AG04449 (cell line): ENCODE measurements around the gene NPBWR2.

ENCODE experiments used
- CTCF ChIA-PET: fragments of 350-600 bp; formaldehyde crosslinking; extraction: SDS; loops from one replicate; lab custom pipeline; 2021; ENCODE audit warnings: antibody characterized with exemption; lab: Yijun Ruan, JAX
- POLR2A ChIA-PET: fragments of 400-600, 350-600 bp; formaldehyde crosslinking; extraction: SDS; loops from one replicate; lab custom pipeline; 2020; ENCODE audit warnings: antibody characterized with exemption, inconsistent platforms; lab: Yijun Ruan, JAX
- DNase-seq: peaks from one replicate; pipeline ENCODE4 v3.0.0-alpha.2; 2010; ENCODE audit warnings: low read depth, low spot score
- H3K4me3 ChIP-seq: 2 replicates; pipeline ENCODE4 v1.5.1; 2011; ENCODE audit warnings: low read depth, mild to moderate bottlenecking, control low read depth, low read length
- TF ChIP-seq, protein P1 (sequence below): IDR thresholded peaks from one replicate; pipeline ENCODE4 v1.5.1; 2011; ENCODE audit warnings: mild to moderate bottlenecking, moderate library complexity, low read length, control low read depth, inconsistent platforms; ENCODE audit not compliant: insufficient read depth; ENCODE audit errors: missing control alignments

NPBWR2 gene

DNA sequence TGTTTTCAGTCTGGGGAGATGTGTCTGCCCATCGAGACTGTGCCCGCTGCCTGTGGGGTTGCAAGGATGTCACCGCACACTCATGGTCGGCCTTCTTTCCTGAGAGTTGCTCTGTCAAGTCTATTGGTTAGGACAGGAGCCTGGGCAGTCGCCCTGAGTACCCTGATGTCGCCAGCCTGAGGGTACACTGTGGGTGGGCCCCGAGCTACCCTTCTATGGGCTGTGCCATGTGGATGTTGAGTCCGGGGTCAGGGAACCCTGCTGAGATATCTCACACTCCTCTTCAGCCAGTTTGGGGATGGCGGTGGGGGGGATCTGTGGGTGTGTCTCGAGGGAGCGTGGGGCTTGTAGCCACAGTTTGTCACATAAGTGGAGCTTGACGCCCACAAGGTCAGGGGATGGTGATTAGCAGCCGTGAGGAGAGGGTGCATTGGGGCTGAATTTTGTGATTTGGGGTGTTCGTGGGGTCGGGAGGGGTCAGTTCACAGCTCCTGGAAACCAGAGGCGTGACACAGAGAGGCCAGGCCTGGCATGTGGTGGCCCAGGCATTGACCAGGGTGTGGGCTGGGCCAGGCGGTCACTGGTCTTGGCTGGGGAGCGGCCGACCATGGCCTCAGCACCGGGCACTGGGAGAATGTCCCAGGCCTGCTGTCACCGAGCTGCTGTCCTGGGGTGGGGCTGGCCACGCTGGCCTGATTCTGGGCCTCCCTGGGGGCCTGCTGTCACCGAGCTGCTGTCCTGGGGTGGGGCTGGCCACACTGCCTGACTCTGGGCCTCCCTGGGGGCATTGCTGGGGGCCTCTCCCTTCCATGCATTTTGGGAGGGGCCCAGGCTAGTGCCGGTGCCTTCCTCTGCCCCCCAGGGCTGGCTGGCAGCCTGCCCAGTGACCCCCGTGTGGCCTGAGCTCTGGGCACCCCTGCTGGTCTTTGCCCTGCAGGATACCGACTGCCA, 1.6 kb upstream of the NPBWR2 start:
- ChIA-PET POLR2A (no interaction called here), CTCF (interaction anchor here (6.6 kb wide), 1 partner anchor 12 kb away, joined by 52 read pairs; no protein-coding TSS in a partner anchor)
- TF ChIP-seq, protein P1, sequence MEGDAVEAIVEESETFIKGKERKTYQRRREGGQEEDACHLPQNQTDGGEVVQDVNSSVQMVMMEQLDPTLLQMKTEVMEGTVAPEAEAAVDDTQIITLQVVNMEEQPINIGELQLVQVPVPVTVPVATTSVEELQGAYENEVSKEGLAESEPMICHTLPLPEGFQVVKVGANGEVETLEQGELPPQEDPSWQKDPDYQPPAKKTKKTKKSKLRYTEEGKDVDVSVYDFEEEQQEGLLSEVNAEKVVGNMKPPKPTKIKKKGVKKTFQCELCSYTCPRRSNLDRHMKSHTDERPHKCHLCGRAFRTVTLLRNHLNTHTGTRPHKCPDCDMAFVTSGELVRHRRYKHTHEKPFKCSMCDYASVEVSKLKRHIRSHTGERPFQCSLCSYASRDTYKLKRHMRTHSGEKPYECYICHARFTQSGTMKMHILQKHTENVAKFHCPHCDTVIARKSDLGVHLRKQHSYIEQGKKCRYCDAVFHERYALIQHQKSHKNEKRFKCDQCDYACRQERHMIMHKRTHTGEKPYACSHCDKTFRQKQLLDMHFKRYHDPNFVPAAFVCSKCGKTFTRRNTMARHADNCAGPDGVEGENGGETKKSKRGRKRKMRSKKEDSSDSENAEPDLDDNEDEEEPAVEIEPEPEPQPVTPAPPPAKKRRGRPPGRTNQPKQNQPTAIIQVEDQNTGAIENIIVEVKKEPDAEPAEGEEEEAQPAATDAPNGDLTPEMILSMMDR = no peak

DNA sequence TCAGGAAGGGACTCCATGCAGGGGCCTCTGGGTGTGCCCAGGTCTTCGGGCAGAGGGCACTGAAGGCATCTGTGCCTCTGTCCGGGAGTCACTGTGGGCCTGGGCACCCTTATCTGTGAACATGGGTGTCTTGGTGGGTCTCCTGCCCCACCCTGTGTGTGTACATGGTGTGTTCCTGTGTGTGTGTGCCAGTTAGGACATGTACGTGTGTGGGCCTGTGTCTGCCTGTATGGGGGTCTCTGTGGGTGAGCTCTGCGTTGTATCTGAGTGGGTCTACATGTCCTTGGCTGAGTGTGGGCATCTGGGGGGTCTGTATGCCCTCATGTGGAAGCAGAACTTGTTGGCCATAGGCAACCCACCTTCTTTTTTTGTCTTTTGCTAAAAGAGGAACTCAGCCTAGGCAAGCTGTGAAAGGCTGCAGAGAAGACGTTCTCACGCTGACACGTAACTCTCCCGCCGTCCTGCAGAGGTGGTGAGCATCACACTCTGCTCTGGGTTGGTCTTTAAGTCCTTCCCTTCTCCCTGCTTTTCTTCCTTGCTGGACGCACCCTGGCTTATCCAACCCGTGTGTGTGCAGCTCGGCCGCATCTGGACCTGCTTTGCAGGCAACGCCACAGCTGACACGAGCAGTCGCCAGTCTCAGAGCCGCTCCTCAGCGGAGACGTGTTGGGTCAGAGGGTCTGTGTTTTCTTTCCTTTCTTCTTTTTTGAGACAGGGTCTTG, 532 bp upstream of the NPBWR2 start:
- ChIA-PET CTCF (interaction anchor here (0.7 to 6.6 kb wide), 2 partner anchors 13 to 23 kb away, joined by 3 to 52 read pairs; partner anchors contain the start of gene LKAAEAR1), POLR2A (no interaction called here)
- TF ChIP-seq, protein P1 = no peak
- no peak overlapping the region for H3K4me3 ChIP-seq
- no peak for DNase-seq

More for the DNA sequence above, 1.6 kb upstream of the NPBWR2 start:
- DNase-seq = no peak
- no peak overlapping the region for H3K4me3 ChIP-seq

DNA sequence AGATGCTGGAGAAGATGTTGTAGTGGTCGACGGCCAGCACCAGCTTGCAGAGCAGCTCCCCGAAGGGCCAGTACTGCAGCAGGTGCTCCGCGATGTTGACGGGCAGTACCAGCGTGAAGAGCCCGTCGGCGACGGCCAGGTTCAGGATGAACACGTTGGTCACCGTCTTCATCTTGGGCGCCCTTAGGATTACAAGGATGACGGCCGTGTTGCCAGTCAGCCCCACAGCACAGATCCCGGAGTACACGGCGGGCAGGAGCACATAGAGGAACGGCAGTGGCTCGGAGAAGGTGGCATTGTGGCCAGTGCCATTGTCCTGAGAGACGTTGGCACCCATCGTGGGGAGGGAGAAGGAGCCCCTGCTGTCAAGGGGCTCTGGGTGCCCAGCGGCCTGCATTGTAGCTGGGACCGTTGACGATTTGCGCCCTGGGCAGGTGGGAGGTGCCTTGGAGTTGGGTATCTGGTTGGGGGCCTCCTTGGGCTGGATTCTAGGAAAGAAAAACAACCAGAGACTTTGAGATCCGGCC, 867 bp downstream of the NPBWR2 start:
- no peak for DNase-seq
- no peak overlapping the region for H3K4me3 ChIP-seq
- ChIA-PET CTCF (interaction anchor here (6.6 kb wide), 1 partner anchor 15 kb away, joined by 52 read pairs; no protein-coding TSS in a partner anchor), POLR2A (no interaction called here)
- TF ChIP-seq, protein P1 = no peak

DNA sequence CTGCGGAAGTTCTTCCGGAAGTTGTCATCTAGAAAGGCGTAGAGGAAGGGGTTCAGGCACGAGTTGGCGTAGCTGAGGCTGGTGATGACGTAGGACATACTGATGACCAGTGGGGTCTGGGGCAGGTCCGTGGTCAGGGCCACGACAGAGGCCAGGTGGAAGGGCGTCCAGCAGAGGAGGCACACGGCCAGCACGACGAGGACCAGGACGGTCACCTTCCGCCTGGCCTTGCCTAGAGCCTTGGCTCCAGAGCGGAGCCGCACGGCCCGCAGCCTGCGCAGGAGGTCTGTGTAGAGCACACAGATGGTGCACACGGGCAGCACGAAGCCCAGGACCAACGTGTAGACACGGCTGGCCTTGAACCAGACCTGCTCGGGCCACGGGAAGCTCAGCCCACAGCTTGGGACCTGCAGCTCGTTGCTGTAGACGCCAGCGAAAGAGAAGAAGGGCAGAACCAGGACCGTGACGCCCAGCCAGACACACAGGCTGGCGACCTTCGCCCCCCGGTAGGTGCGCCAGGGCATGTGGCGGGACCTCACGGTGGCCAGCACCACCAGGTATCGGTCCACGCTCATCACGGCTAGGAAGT, 1.4 kb downstream of the NPBWR2 start:
- DNase-seq = no peak
- ChIA-PET CTCF (interaction anchor here (6.6 kb wide), 1 partner anchor 15 kb away, joined by 52 read pairs; no protein-coding TSS in a partner anchor), POLR2A (no interaction called here)
- TF ChIP-seq, protein P1 = no peak
- H3K4me3 ChIP-seq = no peak overlapping the region

DNA sequence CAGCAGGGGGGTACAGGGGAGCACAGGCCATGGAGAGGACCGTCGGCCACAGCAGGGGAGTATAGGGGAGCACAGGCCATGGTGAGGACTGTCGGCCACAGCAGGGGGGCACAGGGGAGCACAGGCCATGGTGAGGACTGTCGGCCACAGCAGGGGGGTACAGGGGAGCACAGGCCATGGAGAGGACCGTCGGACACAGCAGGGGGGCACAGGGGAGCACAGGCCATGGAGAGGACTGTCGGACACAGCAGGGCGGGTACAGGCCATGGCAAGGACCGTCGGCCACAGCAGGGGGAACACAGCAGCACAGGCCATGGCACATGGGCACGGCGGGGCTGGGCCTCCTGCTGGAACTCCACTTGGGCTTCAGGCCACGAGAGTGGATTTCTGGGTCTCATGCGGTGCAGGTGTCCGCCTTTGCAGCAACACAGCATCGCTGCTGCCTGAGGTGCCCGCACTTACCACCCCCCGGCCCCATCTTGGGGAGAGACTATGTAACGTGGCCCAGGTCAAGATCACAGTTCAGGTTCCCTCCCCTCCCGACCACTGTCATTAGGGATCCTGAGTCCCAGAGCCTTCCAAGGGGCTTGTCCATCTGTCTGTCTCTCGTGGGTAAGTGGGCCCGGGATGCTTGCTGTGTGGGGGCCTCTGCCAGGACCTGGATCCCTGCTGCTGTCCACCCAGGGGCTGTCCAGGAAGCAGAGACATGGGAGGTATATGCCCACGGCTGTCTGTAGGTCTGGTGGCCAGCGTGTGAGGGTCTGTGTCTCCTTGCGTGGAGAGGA, 2.5 kb downstream of the NPBWR2 start:
- DNase-seq = no peak
- TF ChIP-seq, protein P1 = no peak
- ChIA-PET CTCF (no interaction called here), POLR2A (no interaction called here)
- H3K4me3 ChIP-seq = no peak overlapping the region
